ENCODE measurements around the gene WHAMM.
"Not testable (repeated sequence)": the region's sequence is repeated elsewhere in the genome, so short reads cannot be mapped to it uniquely, and the experiment has no call there.

GRCh38 chr15:82865581-82865980 lies 56.2 kb downstream of the WHAMM start:
- not testable (repeated sequence) for TF ChIP-seq CTCF (IDR thresholded peaks at IDR 0.05); POLR2AphosphoS5 (IDR thresholded peaks at IDR 0.05; ENCODE audit: insufficient read depth in 1 of 2, low read depth in 1 of 2); POLR2A (IDR thresholded peaks at IDR 0.05)

Data from vagina (tissue), 2 donors.